Vagina (tissue), 2 donors: ENCODE results near the gene CD109. TPM values are rescaled to one million over a fixed set of nuclear protein-coding genes. Genes with fewer than 3 reads are reported as not detected.
A peak's percentile ranks its signal among the peaks of the same experiment; 100 is the strongest.

Source experiments
- DNase-seq, 2 donors: peaks; one replicate each; pipeline ENCODE4 v3.0.0-alpha.2; 2017; ENCODE audit errors: extremely low spot score in 2 of 2
- H3K27ac ChIP-seq: fragments of 200-600 bp; sonication (generic); one replicate; pipeline ENCODE4 v1.5.1; 2019
- H3K27me3 ChIP-seq: fragments of 200-600 bp; sonication (generic); one replicate; pipeline ENCODE4 v1.5.1; 2019
- H3K36me3 ChIP-seq, 2 donors: fragments of 200-600 bp; sonication (generic); one replicate each; pipeline ENCODE4 v1.5.1; 2017 to 2019
- H3K4me1 ChIP-seq: fragments of 200-600 bp; sonication (generic); one replicate; pipeline ENCODE4 v1.5.1; 2019
- H3K4me3 ChIP-seq, 2 donors: fragments of 200-600 bp; sonication (generic); 1 replicate in 1 of 2; 2 replicates in 1 of 2; pipeline ENCODE4 v1.5.1; 2016 to 2019
- H3K9me3 ChIP-seq: fragments of 200-600 bp; sonication (generic); one replicate; pipeline ENCODE4 v1.5.1; 2019
- CTCF ChIP-seq, 3 experiments: fragments of 450-650 bp in 2 of 3; fragments of 200-600 bp in 1 of 3; sonication (generic) in 1 of 3; IDR thresholded peaks; one replicate each; pipeline ENCODE4 v1.5.1; 2017 to 2019; ENCODE audit warnings: antibody characterized with exemption in 3 of 3, mild to moderate bottlenecking in 2 of 3, moderate library complexity in 2 of 3
- POLR2A ChIP-seq, 2 donors: fragments of 450-650 bp; IDR thresholded peaks; one replicate each; pipeline ENCODE4 v1.6.1; 2017; ENCODE audit warnings: antibody characterized with exemption in 2 of 2, mild to moderate bottlenecking in 2 of 2, moderate library complexity in 2 of 2
- POLR2AphosphoS5 ChIP-seq, 2 donors: sonication (generic); formaldehyde crosslinking; IDR thresholded peaks; one replicate each; pipeline ENCODE4 v1.9.0; 2017; ENCODE audit warnings: antibody characterized with exemption in 2 of 2, mild to moderate bottlenecking in 2 of 2, low read depth in 1 of 2; ENCODE audit not compliant: insufficient read depth in 1 of 2
- intact Hi-C: fragments of 100-400 bp; cut with DNase I; formaldehyde crosslinking; loops from one replicate; pipeline ENCODE4 v1.15.1; 2023
- total RNA-seq: library from RNA; depleted of rRNA; stranded (reverse); fragments of >200 nt; gene quantifications from one replicate; pipeline ENCODE4 v1.2.3, GENCODE V29; 2016

CD109 gene
- total RNA-seq, 1 donor from 2014 or later: 29.0 TPM

- Histone ChIP-seq H3K36me3 (peaks cover 0 to 8% of the 10 kb centered on the region in 2 donors), H3K27me3 (no peaks in the 10 kb centered on the region), H3K4me3 (no peak overlapping the region), H3K27ac (no peak overlapping the region), H3K9me3 (no peaks in the 10 kb centered on the region), H3K4me1 (peaks cover 7% of the 10 kb centered on the region)
- no peak for DNase-seq
- TF ChIP-seq POLR2AphosphoS5 (IDR thresholded peaks at IDR 0.05; ENCODE audit: insufficient read depth in 1 of 2, low read depth in 1 of 2) (no peak), POLR2A (IDR thresholded peaks at IDR 0.05) (no peak), CTCF (IDR thresholded peaks at IDR 0.05) (no peak)
- intact Hi-C loops: loop anchor here (10.0 kb wide), 1 partner anchor 60 kb away; no protein-coding TSS in a partner anchor
Measured at GRCh38 chr6:73734832-73735453, 38.9 kb downstream of the CD109 start.

GRCh38 chr6:73738367-73739028, 42.5 kb downstream of the CD109 start:
- intact Hi-C loops: loop anchor here (10.0 kb wide), 1 partner anchor 64 kb away; no protein-coding TSS in a partner anchor
- Histone ChIP-seq H3K27me3 (no peaks in the 10 kb centered on the region), H3K27ac (no peak overlapping the region), H3K4me1 (peaks cover 7% of the 10 kb centered on the region), H3K9me3 (no peaks in the 10 kb centered on the region), H3K4me3 (no peak overlapping the region), H3K36me3 (peaks cover 0 to 4% of the 10 kb centered on the region in 2 donors)
- TF ChIP-seq CTCF (IDR thresholded peaks at IDR 0.05) (no peak), POLR2AphosphoS5 (IDR thresholded peaks at IDR 0.05; ENCODE audit: insufficient read depth in 1 of 2, low read depth in 1 of 2) (no peak), POLR2A (IDR thresholded peaks at IDR 0.05) (no peak)
- no peak for DNase-seq

- Histone ChIP-seq H3K36me3 (peaks cover 0 to 4% of the 10 kb centered on the region in 2 donors), H3K4me1 (peaks cover 7% of the 10 kb centered on the region), H3K27ac (no peak overlapping the region), H3K27me3 (no peaks in the 10 kb centered on the region), H3K4me3 (no peak overlapping the region), H3K9me3 (no peaks in the 10 kb centered on the region)
- intact Hi-C loops: loop anchor here (10.0 kb wide), 1 partner anchor 64 kb away; no protein-coding TSS in a partner anchor
- peak in 1 of 2 donors; percentile 19 for TF ChIP-seq POLR2AphosphoS5 (IDR thresholded peaks at IDR 0.05; ENCODE audit: insufficient read depth in 1 of 2, low read depth in 1 of 2)
- no peak for TF ChIP-seq POLR2A (IDR thresholded peaks at IDR 0.05)
- TF ChIP-seq CTCF (IDR thresholded peaks at IDR 0.05): peak; percentile 65 to 88 (median 84)
- DNase-seq: no peak
Measured at GRCh38 chr6:73739096-73739495, 43.1 kb downstream of the CD109 start.

GRCh38 chr6:73742433-73742832, 46.4 kb downstream of the CD109 start:
- Histone ChIP-seq H3K4me1 (peaks cover 15% of the 10 kb centered on the region), H3K27me3 (no peaks in the 10 kb centered on the region), H3K9me3 (no peaks in the 10 kb centered on the region), H3K27ac (no peak overlapping the region), H3K36me3 (no peaks in the 10 kb centered on the region), H3K4me3 (no peak overlapping the region)
- intact Hi-C loops: loop anchor here (10.0 kb wide), 1 partner anchor 1462 kb away; the partner anchor contains the start of gene COL12A1
- no peak for DNase-seq
- TF ChIP-seq CTCF (IDR thresholded peaks at IDR 0.05) (no peak), POLR2A (IDR thresholded peaks at IDR 0.05) (no peak), POLR2AphosphoS5 (IDR thresholded peaks at IDR 0.05; ENCODE audit: insufficient read depth in 1 of 2, low read depth in 1 of 2) (no peak)

GRCh38 chr6:73743081-73743480, 47.1 kb downstream of the CD109 start:
- Histone ChIP-seq H3K27me3 (no peaks in the 10 kb centered on the region), H3K4me3 (no peak overlapping the region), H3K9me3 (no peaks in the 10 kb centered on the region), H3K27ac (no peak overlapping the region), H3K36me3 (no peaks in the 10 kb centered on the region), H3K4me1 (peaks cover 14% of the 10 kb centered on the region)
- intact Hi-C loops: loop anchor here (10.0 kb wide), 1 partner anchor 1462 kb away; the partner anchor contains the start of gene COL12A1
- DNase-seq: no peak
- no peak for TF ChIP-seq POLR2A (IDR thresholded peaks at IDR 0.05)
- no peak for TF ChIP-seq POLR2AphosphoS5 (IDR thresholded peaks at IDR 0.05; ENCODE audit: insufficient read depth in 1 of 2, low read depth in 1 of 2)
- no peak for TF ChIP-seq CTCF (IDR thresholded peaks at IDR 0.05)
